Tongue (tissue), 2 donors: ENCODE data around the gene RSU1. TPM values are rescaled to one million over a fixed set of nuclear protein-coding genes. Genes with fewer than 3 reads are reported as not detected.
"Not testable (repeated sequence)": the region's sequence is repeated elsewhere in the genome, so short reads cannot be mapped to it uniquely, and the experiment has no call there.

Experiments
- DNase-seq: peaks from one replicate; pipeline ENCODE4 v3.0.0-alpha.2; 2015
- total RNA-seq: library from RNA; depleted of rRNA; stranded (reverse); fragments of >200 nt; gene quantifications from one replicate; pipeline ENCODE4 v1.2.3, GENCODE V29; 2014

The RSU1 gene
- total RNA-seq, 1 donor from 2014 or later, result 75.7 TPM

- DNase-seq, result no peak
Observed at GRCh38 chr10:16780338-16780880, 36.8 kb downstream of the RSU1 start.

GRCh38 chr10:16779384-16779915 lies 37.8 kb downstream of the RSU1 start:
- no peak for DNase-seq

DNA sequence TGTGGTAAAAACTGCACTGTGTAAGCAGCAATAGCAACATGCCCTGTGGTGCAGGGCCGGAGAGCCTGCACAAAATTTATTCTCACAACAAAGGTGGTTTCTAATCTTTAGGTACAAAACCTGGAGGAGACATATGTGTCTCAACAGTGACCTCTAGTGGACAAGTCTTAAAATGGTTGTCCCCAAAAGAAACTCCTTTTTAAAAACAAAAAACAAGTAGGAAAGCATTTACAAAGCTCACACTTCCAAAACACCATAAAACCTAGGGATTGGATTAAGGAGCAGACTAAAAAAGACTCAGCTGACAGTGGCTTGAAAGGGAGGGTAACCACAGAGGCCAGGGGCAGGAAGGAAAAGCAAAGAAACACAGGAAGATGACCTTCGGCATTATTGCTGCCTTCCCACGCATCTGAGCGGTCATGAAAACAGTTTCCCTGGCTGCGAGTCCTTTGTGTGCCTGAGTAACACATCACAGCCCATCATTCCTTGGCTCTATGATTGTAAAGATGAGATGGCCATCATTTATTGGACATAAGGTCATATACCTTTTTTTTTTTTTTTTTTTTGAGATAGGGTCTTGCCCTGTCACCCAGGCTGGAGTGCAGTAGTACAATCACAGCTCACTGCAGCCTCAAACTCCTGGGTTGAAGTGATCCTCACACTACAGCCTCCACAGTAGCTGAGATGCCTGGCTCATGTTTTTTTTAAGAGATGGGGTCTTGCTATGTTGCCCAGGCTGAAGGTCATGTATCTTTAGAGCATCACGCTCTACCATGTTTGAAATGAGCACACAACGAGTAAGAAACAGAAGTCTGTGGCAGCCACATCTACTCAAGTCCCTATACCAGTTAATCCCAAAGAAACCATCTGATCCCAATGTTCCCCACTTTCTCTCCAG lies 39.5 kb downstream of the RSU1 start:
- DNase-seq, result peak; percentile 77

DNA sequence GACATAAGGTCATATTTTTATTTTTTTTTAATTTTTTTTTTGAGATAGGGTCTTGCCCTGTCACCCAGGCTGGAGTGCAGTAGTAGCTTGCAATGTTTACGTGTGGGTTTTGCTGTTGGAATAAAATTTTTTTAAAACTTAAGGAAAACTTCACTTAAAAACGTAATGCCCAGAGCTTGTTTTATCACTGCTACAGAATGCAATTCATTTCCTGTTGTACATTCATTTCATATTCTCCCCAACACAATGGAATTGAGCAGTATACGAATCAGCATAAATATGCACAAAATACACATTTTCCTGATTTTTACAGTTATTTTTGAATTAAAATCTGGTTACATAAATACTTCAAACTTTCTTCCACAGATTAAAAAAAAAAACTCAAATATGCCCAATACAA lies 40.3 kb downstream of the RSU1 start:
- DNase-seq, result no peak

DNA sequence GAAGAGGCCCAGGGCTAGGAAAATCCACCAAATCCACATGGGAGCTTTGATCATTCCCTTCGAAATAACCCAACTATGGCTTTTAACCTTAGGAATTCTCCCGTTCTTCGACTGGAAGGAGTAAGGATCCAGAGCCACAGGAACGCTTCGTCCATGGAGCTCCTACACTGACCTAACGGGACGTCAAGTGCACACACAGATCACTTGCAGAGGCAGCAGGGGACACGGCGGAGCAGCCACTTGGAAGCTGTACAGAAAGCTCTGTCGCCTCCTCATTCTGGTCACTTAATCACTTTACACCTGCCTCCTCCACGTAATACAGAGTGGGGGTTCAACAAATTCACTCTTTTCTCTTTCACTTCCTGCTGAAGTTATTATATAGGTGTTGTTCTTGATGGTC lies 43.9 kb downstream of the RSU1 start:
- no peak for DNase-seq

GRCh38 chr10:16770670-16771069 lies 46.6 kb downstream of the RSU1 start:
- no peak for DNase-seq

- DNase-seq, result no peak
Observed at GRCh38 chr10:16770141-16770540, 47.1 kb downstream of the RSU1 start.

GRCh38 chr10:16769331-16769730 lies 47.9 kb downstream of the RSU1 start:
- DNase-seq, result no peak

GRCh38 chr10:16768702-16769101 lies 48.5 kb downstream of the RSU1 start:
- DNase-seq, result no peak

GRCh38 chr10:16765509-16766375 lies 51.5 kb downstream of the RSU1 start:
- DNase-seq, result no peak

GRCh38 chr10:16761300-16761699 lies 55.9 kb downstream of the RSU1 start:
- DNase-seq, result no peak

GRCh38 chr10:16756561-16757221 lies 60.5 kb downstream of the RSU1 start:
- DNase-seq, result no peak

- DNase-seq, result no peak
Observed at GRCh38 chr10:16754765-16755164, 62.5 kb downstream of the RSU1 start.

- DNase-seq, result not testable (repeated sequence)
Observed at GRCh38 chr10:16752849-16753248, 64.4 kb downstream of the RSU1 start.

DNA sequence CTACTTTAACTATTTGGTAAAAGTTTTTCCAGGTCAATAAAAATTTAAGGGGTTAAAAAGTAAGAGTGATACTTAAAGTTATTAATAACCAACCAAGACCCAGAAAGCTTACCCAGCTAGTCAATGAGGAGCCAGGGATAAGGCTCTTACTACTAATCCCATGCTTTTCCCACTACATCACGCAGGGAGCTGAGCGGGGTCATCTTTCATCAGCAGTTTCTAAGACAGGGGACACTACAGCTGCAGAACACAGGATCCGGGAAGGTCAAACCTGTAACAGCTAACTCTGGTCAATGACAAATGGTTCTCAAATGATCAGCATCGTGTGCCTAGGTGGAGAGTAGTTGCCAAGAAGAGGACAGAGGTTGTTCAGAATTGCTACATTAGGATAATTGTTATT lies 65.1 kb downstream of the RSU1 start:
- peak; percentile 25 for DNase-seq

DNA sequence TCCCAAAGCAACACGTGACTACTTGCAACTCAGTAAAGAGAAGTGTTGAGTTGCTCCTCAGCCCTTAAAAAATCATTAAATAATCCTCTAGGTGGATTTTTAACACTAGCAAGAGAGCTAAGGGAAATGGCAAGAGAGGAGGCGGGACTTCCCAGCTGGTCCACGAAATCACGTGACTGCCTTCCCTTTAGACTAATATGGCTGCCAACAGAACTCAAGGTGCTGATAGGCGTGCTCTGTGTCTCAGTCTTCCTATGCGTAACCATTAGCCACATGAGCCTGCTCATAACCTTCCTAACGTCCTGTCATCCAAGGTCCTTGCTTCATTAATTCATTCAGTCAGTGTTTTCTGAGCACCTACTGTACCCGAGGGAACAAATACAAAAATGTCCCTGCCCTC lies 66.0 kb downstream of the RSU1 start:
- DNase-seq, result no peak

DNA sequence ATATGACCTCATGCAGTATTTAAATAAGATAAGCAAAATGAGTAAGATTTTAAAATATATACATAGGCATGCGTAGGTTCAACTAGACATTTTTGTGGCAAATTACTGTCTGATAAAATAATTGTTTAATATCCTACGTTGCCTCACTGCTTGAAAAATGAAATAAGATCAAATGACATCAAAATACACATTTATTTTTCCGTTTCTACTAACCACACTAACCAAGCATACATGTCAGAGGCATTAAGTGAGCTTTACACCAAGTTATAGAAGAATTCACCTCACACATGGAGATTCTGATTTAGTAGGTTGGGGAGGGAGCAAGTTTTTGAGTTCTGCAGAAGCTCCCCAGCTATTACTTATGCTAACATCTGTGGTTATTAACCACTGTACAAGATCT lies 66.8 kb downstream of the RSU1 start:
- DNase-seq, result no peak

DNA sequence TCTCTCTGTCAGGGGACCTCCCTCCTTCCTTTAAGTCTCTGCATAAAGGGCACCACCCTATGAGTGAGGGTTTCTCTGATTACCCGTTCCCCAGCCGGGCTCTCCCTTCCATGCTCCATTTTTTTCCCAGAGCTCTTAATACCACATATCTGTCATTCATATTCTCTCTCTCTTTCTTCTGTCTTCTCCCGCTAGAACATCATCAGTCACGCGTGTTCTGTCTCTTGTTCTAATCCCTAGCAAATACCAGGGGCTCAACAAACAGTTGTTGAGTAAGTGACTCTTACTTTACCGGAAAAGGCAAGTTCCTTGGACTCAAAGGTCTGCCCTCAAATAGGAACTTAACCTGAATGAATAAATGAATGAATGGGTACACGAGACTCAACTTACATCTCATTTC lies 68.5 kb downstream of the RSU1 start:
- peak; percentile 3 for DNase-seq

- no peak for DNase-seq
Observed at GRCh38 chr10:16746856-16747255, 70.4 kb downstream of the RSU1 start.

DNA sequence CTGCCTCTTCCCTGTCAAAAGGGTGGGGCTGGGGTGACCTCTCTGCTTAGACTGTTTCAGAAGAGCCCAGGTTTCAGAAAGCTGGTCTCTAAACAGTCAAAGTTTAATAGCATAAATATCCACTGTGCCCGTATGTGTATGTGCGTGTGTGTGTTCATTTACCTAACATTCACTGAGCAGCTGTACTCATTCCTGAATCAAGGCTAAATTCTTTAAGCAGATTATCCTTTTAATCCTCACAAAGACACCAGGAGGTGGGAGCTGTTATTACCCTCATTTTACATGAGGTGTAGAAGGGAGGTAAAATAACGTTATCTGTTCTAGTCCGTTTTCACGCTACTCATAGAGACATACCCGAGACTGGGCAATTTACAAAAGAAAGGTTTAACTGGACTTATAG lies 72.2 kb downstream of the RSU1 start:
- no peak for DNase-seq

DNA sequence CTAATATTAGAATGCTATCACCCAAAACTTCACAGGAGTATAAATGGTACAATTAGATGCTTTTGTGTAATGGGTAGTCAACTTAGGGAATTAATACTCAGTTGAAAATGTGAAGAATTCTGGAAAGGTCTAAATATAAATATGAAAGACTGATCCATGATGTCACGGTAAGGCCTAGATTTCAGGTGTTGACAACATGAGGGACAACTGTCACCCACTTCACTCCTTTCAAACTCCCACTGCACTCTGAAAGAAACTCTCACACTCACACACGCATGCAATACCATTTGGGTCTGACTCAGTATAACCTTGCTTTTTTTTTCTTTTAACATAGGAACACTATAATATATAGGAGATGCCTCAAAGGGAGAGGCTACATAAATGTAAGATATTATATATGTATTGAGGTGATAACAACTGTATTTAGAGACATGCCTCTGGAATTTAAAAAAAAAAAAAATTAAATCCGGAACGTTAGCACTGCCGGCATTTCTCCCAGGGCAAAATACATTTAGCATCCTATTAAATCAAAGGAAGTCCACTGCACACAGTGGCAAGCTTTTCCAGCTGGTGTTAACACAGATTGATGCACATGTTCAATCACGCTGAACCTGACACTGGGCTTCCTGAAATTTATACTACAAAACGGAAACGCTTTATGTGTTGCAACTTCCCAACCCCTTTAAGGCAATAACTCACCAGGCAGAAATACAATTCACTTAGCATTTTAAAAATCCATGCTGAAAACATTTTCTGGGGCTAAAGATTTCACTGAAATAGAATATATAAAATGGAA lies 74.9 kb downstream of the RSU1 start:
- no peak for DNase-seq
